GM19238 (cell line): Measurements from ENCODE around the gene PCDHGA11.
"Not testable (repeated sequence)": the region's sequence is repeated elsewhere in the genome, so short reads cannot be mapped to it uniquely, and the experiment has no call there.

Experiments
- DNase-seq: peaks from one replicate; pipeline ENCODE4 v3.0.0; 2011; ENCODE audit warnings: low spot score; ENCODE audit not compliant: insufficient read length

Gene PCDHGA11

DNA sequence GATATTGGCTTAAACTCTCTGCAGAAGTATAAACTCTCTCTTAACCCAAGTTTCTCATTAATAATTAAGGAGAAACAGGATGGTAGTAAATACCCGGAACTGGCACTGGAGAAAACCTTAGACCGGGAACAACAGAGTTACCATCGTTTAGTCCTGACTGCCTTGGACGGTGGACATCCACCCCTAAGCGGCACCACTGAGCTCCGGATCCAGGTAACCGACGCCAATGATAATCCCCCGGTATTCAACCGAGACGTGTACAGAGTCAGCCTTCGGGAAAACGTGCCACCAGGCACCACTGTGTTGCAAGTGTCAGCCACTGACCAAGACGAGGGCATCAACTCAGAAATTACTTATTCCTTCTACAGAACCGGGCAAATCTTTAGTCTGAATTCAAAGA lies 22.2 kb upstream of the PCDHGA11 start:
- DNase-seq = no peak

DNA sequence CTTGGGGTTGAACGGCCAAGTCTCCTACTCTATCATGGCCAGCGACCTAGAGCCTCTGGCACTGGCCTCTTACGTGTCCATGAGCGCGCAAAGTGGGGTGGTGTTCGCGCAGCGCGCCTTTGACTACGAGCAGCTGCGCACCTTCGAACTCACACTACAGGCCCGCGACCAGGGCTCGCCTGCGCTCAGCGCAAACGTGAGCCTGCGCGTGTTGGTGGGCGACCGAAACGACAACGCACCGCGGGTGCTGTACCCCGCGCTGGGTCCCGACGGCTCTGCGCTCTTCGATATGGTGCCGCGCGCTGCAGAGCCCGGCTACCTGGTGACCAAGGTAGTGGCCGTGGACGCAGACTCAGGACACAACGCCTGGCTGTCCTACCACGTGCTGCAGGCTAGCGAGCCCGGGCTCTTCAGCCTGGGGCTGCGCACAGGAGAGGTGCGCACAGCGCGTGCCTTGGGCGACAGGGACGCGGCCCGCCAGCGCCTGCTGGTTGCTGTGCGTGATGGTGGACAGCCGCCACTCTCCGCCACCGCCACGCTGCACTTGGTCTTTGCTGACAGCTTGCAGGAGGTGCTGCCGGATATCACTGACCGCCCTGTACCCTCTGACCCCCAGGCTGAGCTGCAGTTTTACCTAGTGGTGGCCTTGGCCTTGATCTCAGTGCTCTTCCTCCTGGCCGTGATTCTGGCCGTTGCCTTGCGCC lies 21.1 kb upstream of the PCDHGA11 start:
- DNase-seq = no peak

DNA sequence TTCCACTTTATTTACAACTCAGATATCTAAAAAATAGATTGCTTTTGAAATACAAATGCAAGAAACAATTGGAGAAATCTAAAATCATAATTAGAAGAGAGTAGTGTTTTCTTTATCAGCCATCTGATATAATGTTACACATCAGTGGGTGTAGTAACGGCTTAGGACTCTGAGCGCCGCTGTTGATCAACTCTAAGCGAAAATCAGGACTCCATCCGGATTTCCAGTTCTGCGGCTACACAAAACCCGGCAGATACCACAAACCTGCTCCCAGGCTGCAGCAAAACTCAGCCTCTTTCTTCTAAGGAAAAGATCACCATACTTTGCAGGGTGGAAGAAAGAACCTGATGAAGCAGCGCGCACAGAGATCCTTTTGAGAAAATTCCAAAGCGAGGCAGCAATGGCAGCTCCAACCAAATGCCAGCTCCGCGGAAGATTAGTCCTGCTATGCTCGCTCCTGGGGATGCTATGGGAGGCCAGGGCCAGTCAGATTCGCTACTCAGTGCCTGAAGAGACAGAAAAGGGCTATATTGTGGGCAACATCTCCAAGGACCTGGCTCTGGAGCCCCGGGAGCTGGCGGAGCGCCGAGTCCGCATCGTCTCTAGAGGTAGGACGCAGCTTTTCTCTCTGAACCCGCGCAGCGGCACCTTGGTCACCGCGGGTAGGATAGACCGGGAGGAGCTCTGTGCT lies 18.2 kb upstream of the PCDHGA11 start, which contains the start of gene PCDHGA9:
PCDHGA9 (plus strand) TSS at position 226 of the 691 bp plus-strand sequence; CDS start at position 401, 175 bp downstream.
- DNase-seq = no peak

DNA sequence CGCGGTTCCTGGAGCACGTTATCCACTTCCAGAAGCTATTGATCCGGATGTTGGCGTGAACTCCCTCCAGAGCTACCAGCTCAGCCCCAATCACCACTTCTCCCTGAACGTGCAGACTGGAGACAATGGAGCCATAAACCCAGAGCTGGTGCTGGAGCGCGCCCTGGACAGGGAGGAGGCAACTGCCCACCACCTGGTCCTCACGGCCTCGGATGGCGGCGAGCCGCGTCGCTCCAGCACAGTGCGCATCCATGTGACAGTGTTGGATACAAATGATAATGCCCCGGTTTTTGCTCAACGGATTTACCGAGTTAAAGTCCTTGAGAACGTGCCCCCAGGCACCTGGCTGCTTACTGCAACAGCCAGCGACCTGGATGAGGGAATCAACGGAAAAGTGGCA lies 17.5 kb upstream of the PCDHGA11 start:
- no peak for DNase-seq

DNA sequence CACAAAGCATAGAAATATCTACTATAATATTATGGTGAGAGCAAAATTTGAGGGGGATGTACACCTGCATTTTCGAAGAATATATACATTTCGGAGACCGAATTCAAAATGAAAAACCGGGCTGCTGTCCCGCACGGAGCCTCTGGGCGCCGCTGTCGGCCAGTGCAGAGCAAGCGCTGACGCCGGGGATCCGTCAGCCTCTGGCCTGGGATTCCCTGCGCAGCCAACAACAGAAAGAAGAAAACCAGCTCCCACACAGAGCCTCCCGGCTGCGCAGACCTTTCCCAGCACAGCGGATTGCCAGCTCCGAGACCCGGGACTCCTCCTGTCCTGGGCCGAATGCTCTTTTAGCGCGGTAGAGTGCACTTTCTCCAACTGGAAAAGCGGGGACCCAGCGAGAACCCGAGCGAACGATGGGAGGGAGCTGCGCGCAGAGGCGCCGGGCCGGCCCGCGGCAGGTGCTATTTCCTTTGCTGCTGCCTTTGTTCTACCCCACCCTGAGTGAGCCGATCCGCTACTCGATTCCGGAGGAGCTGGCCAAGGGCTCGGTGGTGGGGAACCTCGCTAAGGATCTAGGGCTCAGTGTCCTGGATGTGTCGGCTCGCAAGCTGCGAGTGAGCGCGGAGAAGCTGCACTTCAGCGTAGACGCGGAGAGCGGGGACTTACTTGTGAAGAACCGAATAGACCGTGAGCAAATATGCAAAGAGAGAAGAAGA lies 12.9 kb upstream of the PCDHGA11 start, which contains the start of gene PCDHGB6:
PCDHGB6 (plus strand) TSS at position 232 of the 716 bp plus-strand sequence; CDS start at position 414, 182 bp downstream.
- not testable (repeated sequence) for DNase-seq

DNA sequence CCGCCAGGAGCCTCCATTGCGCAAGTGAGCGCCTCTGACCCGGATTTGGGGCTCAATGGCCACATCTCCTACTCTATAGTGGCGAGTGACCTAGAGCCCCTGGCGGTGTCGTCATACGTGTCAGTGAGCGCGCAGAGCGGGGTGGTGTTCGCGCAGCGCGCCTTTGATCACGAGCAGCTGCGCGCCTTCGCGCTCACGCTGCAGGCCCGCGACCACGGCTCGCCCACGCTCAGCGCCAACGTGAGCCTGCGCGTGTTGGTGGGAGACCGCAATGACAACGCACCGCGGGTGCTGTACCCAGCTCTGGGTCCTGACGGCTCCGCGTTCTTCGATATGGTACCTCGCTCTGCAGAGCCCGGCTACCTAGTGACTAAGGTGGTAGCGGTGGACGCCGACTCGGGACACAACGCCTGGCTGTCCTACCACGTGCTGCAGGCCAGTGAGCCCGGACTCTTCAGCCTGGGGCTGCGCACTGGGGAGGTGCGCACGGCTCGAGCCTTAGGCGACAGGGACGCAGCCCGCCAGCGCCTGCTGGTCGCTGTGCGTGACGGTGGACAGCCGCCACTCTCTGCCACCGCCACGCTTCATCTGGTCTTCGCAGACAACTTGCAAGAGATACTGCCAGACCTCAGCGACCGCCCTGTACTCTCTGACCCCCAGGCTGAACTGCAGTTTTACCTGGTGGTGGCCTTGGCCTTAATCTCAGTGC lies 11.1 kb upstream of the PCDHGA11 start:
- no peak for DNase-seq

DNA sequence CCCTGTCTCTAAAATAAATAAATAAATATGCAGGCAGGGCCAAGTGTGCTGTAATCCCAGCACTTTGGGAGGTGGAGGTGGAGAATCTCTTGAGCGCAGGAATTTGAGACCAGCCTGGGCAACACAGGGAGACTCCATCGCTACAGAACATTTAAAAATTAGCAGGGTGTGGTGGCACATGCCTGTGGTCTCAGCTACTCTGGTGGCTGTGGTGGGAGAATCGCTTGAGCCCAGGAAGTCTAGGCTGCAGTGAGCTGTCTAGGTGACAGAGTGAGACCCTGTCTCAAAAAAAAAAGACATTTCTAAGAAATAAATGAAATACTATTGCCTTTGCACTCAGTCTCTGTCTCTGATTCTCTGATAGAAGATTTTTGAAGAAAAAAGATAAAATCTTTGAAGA lies 9.3 kb upstream of the PCDHGA11 start:
- DNase-seq = no peak

DNA sequence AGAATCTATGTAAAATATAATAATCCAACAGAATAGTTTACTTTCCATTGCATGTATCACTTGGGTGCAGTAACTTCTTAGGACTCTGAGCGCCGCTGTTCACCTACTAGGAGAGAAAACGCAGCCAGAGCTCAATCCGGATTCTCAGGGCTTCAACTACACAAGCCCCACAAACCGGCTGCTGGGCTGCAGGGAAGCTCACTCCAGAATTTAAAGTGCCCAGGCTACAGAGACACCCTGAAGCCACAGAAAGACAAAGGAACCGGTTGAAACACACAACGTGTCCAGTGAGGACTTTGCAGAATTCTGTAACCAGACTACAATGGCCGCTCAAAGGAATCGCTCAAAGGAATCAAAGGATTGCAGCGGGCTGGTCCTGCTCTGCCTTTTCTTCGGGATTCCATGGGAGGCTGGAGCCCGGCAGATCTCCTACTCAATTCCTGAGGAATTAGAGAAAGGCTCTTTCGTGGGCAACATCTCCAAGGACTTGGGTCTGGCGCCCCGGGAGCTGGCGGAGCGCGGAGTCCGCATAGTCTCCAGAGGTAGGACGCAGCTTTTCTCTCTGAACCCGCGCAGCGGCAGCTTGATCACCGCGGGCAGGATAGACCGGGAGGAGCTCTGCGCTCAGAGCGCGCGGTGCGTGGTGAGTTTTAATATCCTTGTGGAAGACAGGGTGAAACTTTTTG lies 7.9 kb upstream of the PCDHGA11 start, which contains the start of gene PCDHGA10:
PCDHGA10 (plus strand) TSS at position 134 of the 686 bp plus-strand sequence; CDS start at position 323, 189 bp downstream.
- peak; percentile 55 for DNase-seq

DNA sequence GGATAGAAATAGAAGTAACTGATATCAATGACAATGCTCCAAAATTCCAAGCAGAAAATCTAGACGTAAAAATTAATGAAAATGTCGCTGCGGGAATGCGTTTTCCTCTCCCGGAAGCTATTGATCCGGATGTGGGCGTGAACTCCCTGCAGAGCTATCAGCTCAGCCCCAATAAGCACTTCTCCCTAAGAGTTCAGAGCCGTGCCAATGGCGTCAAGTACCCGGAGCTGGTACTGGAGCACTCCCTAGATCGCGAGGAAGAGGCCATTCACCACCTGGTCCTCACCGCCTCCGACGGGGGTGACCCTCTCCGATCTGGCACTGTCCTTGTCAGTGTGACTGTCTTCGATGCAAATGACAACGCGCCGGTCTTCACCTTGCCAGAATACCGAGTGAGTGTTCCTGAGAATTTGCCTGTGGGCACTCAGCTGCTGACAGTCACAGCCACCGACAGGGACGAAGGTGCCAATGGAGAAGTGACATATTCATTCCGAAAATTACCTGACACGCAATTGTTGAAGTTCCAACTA lies 7.2 kb upstream of the PCDHGA11 start:
- no peak for DNase-seq

DNA sequence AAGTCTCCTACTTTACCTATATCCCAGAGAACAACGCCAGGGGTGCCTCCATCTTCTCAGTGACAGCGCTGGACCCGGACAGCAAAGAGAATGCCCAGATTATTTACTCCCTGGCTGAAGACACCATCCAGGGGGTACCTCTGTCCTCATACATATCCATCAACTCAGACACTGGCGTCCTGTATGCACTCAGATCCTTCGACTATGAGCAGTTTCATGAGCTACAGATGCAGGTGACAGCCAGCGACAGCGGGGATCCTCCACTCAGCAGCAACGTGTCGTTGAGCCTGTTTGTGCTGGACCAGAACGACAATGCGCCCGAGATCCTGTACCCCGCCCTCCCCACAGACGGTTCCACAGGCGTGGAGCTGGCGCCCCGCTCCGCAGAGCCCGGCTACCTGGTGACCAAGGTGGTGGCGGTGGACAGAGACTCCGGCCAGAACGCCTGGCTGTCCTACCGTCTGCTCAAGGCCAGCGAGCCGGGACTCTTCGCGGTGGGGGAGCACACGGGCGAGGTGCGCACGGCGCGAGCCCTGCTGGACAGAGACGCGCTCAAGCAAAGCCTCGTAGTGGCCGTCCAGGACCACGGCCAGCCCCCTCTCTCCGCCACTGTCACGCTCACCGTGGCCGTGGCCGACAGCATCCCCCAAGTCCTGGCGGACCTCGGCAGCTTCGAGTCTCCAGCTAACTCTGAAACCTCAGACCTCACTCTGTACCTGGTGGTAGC lies 6.1 kb upstream of the PCDHGA11 start:
- DNase-seq = not testable (repeated sequence)

DNA sequence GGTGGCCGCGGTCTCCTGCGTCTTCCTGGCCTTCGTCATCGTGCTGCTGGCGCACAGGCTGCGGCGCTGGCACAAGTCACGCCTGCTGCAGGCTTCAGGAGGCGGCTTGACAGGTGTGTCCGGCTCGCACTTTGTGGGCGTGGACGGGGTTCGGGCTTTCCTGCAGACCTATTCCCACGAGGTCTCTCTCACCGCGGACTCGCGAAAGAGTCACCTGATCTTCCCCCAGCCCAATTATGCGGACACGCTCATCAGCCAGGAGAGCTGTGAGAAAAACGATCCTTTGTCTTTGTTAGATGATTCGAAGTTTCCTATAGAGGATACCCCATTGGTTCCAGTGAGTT lies 5.6 kb upstream of the PCDHGA11 start:
- DNase-seq = not testable (repeated sequence)

DNA sequence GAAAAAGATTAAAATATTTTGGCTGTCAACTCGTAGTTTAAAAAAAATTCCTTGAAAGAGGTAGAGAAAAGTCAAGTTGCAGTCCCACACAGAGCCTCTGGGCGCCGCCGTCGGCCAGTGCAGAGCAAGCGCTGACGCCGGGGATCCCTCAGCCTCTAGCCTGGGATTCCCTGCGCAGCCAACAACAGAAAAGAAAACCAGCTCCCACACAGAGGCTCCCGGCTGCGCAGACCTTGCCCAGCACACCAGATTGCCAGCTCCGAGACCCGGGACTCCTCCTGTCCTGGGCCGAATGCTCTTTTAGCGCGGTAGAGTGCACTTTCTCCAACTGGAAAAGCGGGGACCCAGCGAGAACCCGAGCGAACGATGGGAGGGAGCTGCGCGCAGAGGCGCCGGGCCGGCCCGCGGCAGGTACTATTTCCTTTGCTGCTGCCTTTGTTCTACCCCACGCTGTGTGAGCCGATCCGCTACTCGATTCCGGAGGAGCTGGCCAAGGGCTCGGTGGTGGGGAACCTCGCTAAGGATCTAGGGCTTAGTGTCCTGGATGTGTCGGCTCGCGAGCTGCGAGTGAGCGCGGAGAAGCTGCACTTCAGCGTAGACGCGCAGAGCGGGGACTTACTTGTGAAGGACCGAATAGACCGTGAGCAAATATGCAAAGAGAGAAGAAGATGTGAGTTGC lies 3.2 kb upstream of the PCDHGA11 start, which contains the start of gene PCDHGB7:
PCDHGB7 (plus strand) TSS at position 184 of the 679 bp plus-strand sequence; CDS start at position 367, 183 bp downstream.
- peak; percentile 53 for DNase-seq

DNA sequence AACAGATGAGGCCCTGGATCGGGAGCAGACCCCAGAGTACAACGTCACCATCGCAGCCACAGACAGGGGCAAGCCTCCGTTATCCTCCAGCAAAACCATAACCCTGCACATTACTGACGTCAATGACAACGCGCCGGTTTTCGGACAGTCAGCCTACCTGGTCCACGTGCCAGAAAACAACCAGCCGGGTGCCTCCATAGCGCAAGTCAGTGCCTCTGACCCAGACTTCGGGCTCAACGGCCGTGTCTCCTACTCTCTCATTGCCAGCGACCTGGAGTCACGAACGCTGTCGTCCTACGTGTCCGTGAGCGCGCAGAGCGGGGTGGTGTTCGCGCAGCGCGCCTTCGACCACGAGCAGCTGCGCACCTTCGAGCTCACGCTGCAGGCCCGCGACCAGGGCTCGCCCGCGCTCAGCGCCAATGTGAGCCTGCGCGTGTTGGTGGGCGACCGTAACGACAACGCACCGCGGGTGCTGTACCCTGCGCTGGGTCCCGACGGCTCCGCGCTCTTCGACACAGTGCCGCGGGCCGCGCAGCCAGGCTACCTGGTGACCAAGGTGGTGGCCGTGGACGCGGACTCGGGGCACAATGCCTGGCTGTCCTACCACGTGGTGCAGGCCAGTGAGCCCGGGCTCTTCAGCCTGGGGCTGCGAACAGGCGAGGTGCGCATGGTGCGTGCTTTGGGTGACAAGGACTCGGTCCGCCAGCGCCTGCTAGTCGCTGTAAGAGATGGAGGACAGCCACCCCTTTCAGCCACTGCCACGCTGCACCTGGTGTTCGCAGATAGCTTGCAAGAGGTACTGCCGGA lies 1.6 kb upstream of the PCDHGA11 start:
- no peak for DNase-seq

DNA sequence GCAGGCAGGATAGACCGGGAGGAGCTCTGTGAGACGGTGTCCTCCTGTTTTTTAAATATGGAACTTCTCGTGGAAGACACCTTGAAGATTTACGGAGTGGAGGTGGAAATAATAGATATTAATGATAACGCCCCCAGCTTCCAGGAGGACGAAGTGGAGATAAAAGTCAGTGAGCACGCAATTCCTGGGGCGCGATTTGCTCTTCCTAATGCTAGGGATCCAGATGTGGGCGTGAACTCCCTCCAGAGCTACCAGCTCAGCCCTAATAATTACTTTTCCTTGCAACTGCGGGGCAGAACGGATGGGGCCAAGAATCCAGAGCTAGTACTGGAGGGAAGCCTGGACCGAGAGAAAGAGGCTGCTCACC lies 621 bp downstream of the PCDHGA11 start:
- DNase-seq = no peak

DNA sequence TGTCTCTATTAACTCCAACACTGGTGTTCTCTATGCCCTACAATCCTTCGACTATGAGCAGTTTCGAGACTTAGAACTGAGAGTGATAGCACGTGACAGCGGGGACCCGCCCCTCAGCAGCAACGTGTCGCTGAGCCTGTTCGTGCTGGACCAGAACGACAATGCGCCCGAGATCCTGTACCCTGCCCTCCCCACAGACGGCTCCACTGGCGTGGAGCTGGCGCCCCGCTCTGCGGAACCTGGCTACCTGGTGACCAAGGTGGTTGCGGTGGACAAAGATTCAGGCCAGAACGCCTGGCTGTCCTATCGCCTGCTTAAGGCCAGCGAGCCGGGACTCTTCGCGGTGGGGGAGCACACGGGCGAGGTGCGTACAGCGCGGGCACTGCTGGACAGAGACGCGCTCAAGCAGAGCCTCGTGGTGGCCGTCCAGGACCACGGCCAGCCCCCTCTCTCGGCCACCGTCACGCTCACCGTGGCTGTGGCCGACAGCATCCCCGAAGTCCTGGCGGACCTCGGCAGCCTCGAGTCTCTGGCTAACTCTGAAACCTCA lies 2.0 kb downstream of the PCDHGA11 start:
- no peak for DNase-seq

DNA sequence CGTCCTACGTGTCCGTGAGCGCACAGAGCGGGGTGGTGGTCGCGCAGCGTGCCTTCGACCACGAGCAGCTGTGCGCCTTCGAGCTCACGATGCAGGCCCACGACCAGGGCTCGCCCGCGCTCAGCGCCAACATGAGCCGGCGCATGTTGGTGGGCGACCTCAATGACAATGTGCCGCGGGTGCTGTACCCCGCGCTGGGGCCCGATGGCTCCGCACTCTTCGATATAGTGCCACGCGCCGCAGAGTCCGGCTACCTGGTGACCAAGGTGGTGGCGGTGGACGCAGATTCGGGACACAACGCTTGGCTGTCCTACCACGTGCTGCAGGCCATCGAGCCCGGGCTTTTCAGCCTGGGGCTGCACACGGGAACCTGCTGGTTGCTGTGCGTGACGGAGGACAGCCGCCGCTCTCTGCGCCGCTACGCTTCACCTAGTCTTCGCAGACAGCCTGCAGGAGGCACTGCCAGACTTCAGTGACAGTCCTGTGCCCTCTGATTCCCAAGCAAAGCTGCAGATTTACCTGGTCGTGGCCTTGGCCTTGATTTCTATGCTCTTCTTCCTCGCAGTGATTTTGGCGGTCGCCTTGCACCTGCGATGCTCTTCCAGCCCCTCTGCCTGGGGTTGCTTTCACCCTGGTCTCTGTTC lies 7.1 kb downstream of the PCDHGA11 start:
- DNase-seq = no peak

DNA sequence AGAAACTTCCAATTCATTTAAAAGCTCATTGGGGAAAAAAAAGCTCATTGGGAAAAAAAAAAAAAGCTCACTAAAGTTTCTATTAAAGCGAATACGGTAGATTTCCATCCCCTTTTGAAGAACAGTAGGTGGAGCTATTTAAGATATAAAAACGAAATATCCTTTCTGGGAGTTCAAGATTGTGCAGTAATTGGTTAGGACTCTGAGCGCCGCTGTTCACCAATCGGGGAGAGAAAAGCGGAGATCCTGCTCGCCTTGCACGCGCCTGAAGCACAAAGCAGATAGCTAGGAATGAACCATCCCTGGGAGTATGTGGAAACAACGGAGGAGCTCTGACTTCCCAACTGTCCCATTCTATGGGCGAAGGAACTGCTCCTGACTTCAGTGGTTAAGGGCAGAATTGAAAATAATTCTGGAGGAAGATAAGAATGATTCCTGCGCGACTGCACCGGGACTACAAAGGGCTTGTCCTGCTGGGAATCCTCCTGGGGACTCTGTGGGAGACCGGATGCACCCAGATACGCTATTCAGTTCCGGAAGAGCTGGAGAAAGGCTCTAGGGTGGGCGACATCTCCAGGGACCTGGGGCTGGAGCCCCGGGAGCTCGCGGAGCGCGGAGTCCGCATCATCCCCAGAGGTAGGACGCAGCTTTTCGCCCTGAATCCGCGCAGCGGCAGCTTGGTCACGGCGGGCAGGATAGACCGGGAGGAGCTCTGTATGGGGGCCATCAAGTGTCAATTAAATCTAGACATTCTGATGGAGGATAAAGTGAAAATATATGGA lies 9.7 kb downstream of the PCDHGA11 start, which contains the start of gene PCDHGA12:
PCDHGA12 (plus strand) TSS at position 176 of the 782 bp plus-strand sequence; CDS start at position 429, 253 bp downstream.
- no peak for DNase-seq
